Measurements from ENCODE around the gene GUCY2C.

Gene GUCY2C

DNA sequence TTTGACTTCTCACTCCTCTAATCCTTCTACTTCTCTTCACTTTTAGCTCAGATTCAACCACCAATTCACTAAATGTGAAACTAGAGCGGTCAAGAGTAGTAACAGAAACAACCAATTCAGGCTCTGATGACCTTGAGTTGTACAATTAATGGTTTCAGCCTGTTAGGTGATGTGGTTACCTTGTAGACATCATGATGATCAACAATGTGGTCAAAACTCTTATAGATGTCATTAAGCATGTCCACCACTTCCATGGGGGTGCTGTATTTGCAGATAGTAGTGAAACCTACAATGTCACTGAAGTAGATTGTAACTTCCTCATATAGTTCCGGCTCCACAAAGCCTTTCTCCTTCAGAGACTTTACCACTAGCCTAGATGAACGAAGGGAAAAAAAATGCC, 74.6 kb downstream of the GUCY2C start:
- TF ChIP-seq, protein P1, sequence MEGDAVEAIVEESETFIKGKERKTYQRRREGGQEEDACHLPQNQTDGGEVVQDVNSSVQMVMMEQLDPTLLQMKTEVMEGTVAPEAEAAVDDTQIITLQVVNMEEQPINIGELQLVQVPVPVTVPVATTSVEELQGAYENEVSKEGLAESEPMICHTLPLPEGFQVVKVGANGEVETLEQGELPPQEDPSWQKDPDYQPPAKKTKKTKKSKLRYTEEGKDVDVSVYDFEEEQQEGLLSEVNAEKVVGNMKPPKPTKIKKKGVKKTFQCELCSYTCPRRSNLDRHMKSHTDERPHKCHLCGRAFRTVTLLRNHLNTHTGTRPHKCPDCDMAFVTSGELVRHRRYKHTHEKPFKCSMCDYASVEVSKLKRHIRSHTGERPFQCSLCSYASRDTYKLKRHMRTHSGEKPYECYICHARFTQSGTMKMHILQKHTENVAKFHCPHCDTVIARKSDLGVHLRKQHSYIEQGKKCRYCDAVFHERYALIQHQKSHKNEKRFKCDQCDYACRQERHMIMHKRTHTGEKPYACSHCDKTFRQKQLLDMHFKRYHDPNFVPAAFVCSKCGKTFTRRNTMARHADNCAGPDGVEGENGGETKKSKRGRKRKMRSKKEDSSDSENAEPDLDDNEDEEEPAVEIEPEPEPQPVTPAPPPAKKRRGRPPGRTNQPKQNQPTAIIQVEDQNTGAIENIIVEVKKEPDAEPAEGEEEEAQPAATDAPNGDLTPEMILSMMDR (conservative IDR thresholded peaks at IDR 0.05), result no peak
- no peak overlapping the region for H3K27ac ChIP-seq

DNA sequence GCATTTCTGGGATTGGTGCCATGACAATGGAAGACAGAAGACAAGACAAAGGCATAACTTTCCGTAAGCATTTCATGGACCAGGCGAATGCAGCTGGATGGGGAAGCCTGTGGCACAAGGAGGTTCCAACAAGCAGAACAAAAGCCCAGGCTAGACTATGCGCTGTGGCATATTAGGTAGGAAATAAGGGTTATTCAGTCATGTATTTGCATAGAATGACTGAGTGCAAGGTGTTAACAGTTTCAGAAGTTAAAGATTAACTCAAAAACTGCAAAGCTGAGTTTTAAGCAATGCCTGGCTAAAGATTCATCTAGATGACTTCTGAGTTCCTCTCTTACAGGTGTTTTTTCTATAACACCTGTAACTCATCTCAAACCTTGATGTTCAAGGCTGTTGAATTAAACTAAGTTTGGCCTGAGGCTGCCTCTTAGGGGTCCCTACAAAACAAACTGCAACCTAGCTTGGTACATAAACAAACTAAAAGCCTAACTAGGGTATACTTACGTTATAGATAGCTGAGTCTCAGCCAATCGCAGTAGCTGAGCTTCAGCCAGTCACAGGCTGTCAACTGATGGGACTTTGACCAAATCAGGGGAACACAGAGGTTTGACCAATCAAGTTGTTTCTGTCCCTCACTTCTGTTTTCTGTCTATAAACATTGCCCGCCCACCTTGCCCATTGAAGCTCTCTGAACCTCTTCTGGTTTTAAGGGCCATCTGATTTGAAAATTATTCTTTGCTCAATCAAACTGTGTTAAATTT, 76.5 kb downstream of the GUCY2C start:
- TF ChIP-seq, protein P1 (conservative IDR thresholded peaks at IDR 0.05), result no peak
- H3K27ac ChIP-seq, result peak overlapping the region; percentile 22; the same call in 1 of the 2 replicates

DNA sequence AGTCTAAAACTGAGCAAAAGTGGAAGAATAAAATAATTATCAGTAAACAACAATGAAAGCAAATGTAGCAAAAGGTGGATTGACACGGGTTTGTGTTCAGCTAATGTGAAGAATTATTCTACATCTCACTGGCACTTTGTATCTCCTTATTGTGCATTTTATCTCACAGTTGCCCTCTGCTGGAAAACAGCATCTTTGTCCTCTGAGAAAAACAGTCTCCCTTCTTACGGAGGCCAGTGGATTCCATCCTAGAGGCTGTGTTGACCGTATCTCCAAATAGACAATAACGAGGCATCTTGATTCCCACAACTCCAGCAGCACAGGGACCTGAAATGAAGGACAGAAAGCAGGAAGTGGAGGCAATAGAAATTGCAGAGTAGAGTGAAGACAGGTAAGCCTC, 77.4 kb downstream of the GUCY2C start:
- H3K27ac ChIP-seq, result no peak overlapping the region
- TF ChIP-seq, protein P1 (conservative IDR thresholded peaks at IDR 0.05), result peak; percentile 79

DNA sequence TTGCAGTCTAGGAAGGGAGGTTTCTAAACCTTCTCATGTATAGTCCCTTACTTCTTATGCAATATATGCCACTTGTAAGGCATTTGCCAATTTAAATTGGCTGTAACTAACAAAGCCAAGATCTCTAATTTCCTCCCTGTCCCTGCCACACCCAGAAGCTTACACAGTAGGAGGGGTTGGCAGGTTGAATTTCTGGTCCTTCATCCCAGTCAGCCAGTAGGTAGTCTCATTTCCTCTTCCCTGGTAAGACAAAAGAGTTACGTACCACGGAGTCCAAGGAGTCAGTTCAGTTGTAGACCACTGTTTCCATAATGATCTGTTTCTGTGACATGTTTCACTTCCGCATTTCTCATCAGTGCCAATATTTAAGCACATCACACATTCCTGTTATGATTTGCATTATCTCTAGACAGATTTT, 81.7 kb downstream of the GUCY2C start:
- H3K27ac ChIP-seq, result no peak overlapping the region
- TF ChIP-seq, protein P1 (conservative IDR thresholded peaks at IDR 0.05), result no peak

DNA sequence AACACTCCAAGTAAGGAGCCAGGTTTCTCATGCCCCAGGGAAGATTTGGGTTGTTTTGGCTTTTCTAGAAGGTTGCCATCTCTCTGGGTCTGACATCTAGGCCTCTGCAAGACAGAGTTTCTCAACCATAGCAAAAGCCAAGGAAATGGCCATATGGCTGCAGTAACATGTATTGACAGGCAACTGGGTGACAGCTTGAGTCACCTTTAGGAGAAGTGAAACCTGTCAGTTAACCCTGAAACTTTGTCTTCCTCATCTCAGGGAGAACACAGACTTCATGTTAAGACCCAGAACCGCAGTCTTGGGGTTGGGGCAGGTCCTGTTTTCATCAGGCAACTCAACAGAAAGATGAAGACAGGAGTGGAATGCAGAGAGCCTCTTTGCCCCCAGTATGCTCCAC, 82.7 kb downstream of the GUCY2C start:
- TF ChIP-seq, protein P1 (conservative IDR thresholded peaks at IDR 0.05), result no peak
- no peak overlapping the region for H3K27ac ChIP-seq

DNA sequence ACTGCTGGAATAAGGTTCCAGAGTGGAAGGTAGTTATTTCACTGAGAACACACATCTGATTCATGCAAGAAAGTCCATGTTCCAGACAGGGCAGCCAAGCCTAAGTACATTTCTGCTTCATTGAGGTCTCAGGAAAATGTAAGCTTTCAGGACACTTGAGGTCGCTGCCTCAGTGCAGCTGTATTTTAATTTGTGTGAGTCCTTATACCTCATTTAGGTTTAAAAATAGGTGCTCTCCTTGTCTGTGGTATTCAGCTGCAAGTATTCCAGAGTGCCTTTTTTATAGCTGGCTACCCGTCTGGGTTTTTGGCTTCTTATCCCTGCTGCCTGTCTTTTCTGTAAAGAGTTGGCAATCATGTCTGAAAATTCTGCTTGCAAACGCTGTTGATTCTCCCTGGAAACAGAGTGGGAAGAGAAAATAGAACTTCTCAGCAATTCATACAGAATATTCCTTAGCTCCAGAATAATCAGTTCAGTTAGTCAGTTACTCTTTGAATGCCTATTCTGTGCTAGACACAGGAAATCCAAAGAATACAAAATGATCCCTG, 83.4 kb downstream of the GUCY2C start:
- TF ChIP-seq, protein P1 (conservative IDR thresholded peaks at IDR 0.05), result no peak
- H3K27ac ChIP-seq, result no peak overlapping the region

DNA sequence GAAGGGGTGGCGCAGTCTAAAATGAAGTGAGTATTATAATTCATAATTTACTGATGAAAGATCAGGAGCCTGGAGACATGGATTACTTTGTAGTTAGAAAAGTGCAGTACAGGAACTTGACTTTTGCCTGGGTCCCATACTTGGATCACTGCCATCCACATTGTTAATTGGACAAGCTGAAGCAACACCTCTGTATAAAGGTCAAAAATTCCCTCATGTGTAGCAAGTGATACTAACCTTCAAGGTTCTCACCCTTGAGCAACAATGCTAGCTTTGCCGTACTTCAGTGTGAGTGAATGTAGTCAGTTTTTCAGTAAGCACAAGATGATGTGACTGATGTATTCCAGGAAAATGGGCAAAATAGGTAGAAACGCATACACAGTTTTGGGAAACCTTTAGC, 84.1 kb downstream of the GUCY2C start:
- TF ChIP-seq, protein P1 (conservative IDR thresholded peaks at IDR 0.05), result no peak
- H3K27ac ChIP-seq, result no peak overlapping the region

Measured in VCaP (cell line).